RWPE1 (cell line): ENCODE results near the gene TMIGD3.
A peak's percentile ranks its signal among the peaks of the same experiment; 100 is the strongest.

Experiments
- CTCF ChIA-PET: fragments of 350-600 bp; sonication (Branson Sonifier 250); formaldehyde crosslinking; extraction: SDS; loops from one replicate; lab custom pipeline; 2021; lab: Yijun Ruan, JAX
- POLR2A ChIA-PET: fragments of 400-600 bp; formaldehyde crosslinking; extraction: SDS; loops from one replicate; lab custom pipeline; 2020; ENCODE audit warnings: antibody characterized with exemption; ENCODE audit not compliant: low non-redundant PET; lab: Yijun Ruan, JAX
- DNase-seq: peaks from one replicate; pipeline ENCODE4 v3.0.0; 2012; ENCODE audit warnings: low spot score
- H3K27ac ChIP-seq: fragments of 450-650 bp; 2 replicates; pipeline ENCODE4 v1.5.1; 2017
- TF ChIP-seq, protein P1 (sequence below): fragments of 450-650 bp; conservative IDR thresholded peaks from 2 replicates; pipeline ENCODE4 v1.5.1; 2017; ENCODE audit warnings: low read depth, mild to moderate bottlenecking

Gene TMIGD3

GRCh38 chr1:111488669-111489068, 14.8 kb downstream of the TMIGD3 start:
- POLR2A ChIA-PET = no interaction called here
- CTCF ChIA-PET = interaction anchor here (0.6 to 1.4 kb wide), 2 partner anchors 19 to 485 kb away, joined by 4 read pairs; no protein-coding TSS in a partner anchor
- DNase-seq = no peak
- TF ChIP-seq, protein P1, sequence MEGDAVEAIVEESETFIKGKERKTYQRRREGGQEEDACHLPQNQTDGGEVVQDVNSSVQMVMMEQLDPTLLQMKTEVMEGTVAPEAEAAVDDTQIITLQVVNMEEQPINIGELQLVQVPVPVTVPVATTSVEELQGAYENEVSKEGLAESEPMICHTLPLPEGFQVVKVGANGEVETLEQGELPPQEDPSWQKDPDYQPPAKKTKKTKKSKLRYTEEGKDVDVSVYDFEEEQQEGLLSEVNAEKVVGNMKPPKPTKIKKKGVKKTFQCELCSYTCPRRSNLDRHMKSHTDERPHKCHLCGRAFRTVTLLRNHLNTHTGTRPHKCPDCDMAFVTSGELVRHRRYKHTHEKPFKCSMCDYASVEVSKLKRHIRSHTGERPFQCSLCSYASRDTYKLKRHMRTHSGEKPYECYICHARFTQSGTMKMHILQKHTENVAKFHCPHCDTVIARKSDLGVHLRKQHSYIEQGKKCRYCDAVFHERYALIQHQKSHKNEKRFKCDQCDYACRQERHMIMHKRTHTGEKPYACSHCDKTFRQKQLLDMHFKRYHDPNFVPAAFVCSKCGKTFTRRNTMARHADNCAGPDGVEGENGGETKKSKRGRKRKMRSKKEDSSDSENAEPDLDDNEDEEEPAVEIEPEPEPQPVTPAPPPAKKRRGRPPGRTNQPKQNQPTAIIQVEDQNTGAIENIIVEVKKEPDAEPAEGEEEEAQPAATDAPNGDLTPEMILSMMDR = no peak
- no peak overlapping the region for H3K27ac ChIP-seq

DNA sequence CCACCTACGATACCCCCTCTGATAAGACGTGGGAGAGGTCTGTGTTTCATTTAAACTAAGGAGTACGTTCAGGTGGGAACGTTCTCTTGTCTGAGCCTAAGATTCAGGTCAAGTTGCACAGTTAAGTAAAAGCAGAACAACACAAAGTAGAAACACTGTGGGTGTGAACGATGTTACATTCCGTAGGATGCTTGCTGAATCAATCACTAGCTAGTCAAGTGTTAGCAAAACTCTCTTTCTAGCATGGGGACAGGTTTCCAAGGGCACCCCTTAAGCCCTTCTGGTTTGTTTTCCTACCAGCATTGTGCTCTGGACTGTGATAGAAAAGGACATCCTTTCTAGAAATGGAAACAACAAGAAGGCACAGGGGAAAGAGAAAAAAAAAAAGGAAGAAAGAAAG, 16.3 kb downstream of the TMIGD3 start:
- ChIA-PET POLR2A (no interaction called here), CTCF (interaction anchor here (1.2 kb wide), 1 partner anchor 21 kb away, joined by 3 read pairs; no protein-coding TSS in a partner anchor)
- DNase-seq = no peak
- H3K27ac ChIP-seq = no peak overlapping the region
- TF ChIP-seq, protein P1 = no peak

DNA sequence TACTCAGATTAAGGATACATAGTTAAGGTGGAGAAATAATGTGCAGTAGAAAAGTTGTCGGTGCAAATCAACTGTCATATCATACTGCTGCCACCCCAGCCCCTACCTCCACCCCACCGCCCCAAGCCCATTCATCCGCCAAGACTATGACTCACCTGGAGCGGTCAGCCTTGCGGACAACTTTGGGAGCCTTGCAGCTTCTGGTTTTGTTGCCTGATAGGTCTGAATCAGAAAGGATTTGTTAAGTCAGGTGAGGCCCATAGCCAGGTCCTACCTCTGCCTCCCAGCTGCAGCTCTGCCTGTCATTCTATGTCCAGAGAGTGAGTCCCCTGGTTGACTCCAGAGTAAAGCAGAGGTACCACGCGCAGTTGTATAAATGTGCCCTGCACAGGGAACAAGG, 17.0 kb downstream of the TMIGD3 start:
- ChIA-PET POLR2A (no interaction called here), CTCF (interaction anchor here (1.2 kb wide), 1 partner anchor 22 kb away, joined by 3 read pairs; no protein-coding TSS in a partner anchor)
- H3K27ac ChIP-seq = no peak overlapping the region
- peak; percentile 12 for DNase-seq
- TF ChIP-seq, protein P1 = no peak

DNA sequence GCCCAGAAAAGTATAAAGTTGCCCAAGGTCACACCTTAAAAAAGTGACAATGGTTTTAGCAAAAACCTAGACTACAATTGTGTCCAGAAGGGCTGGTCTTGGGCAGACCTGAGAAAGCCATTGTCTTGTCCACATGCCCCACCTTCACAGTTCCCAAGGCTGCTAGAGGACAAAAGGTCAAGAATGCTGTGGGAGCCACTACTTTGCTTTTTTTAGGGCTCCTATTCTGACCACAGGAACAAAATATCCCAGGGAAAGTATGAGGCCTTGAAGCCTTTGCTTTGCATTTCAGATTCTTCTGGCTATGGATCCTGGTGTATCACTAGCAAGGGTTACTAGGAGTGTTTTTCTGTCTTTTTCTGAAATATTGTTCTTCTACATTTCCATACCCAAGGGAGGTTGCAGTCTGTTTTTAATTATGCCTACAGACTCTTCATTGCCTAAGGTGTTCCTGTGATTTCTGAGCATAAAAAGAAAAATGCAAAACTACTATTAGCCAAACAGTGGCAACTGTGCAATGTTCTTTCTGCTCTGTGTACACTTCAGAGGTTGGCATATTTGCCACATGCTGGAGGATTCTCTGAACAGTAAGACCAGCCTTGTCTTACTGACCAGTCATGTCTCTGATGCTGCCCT, 18.9 kb downstream of the TMIGD3 start:
- DNase-seq = no peak
- no peak overlapping the region for H3K27ac ChIP-seq
- POLR2A ChIA-PET = no interaction called here
- TF ChIP-seq, protein P1 = no peak
- CTCF ChIA-PET = interaction anchor here (1.4 kb wide), 1 partner anchor 24 kb away, joined by 8 read pairs; no protein-coding TSS in a partner anchor

- no peak overlapping the region for H3K27ac ChIP-seq
- TF ChIP-seq, protein P1 = no peak
- DNase-seq = no peak
- ChIA-PET CTCF (no interaction called here), POLR2A (no interaction called here)
Measured at GRCh38 chr1:111483876-111484275, 19.6 kb downstream of the TMIGD3 start.

DNA sequence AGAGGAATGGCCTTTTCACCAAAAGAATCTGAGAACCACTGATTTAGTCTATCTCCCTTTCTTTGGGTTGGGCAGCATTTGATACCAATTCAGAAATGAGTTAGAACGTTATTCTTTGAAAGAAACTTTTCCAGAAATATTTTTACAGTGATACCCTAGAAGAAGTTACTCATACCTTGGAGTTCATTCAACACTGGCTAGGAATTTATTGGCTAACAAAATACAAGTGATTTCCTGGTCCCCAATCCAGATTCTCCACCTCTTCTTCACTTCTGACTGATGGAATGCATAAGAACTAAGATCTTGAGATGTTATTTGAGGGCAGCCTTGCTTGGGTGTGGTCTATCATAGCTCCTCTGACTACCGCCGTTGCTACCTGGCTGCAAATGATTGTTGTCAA, 20.3 kb downstream of the TMIGD3 start:
- no peak for DNase-seq
- ChIA-PET POLR2A (no interaction called here), CTCF (no interaction called here)
- TF ChIP-seq, protein P1 = no peak
- H3K27ac ChIP-seq = no peak overlapping the region
